Endothelial cell of umbilical vein (primary cell): ENCODE results near the gene GPR137B. TPM values are rescaled to one million over a fixed set of nuclear protein-coding genes. Genes with fewer than 3 reads are reported as not detected.

Experiments
- BruUV-seq: library from RNA; stranded (reverse); fragments of 400-500 nt; replicated peaks from 2 replicates; lab custom pipeline; 2021; lab: Mats Ljungman, UMichigan
- CTCF ChIA-PET: fragments of 300-600, 350-600 bp; sonication (Branson Sonifier 250); formaldehyde crosslinking; loops from one replicate; lab custom pipeline; 2021; ENCODE audit warnings: antibody characterized with exemption, inconsistent platforms; lab: Charles Lee
- POLR2A ChIA-PET: fragments of 300-600, 350-600 bp; sonication (Branson Sonifier 250); formaldehyde crosslinking; loops from one replicate; lab custom pipeline; 2021; ENCODE audit warnings: antibody characterized with exemption, inconsistent platforms; lab: Charles Lee
- DNase-seq: peaks from one replicate; pipeline ENCODE4 v3.0.0-alpha.2; 2011; ENCODE audit warnings: low read depth, low spot score
- FAIRE-seq: peaks from 2 replicates; lab custom pipeline; 2011; peaks lifted over from hg19 to GRCh38; lab: Jason Lieb, UNC
- H2AFZ ChIP-seq: 2 replicates; pipeline ENCODE4 v1.6.0; 2012; ENCODE audit warnings: low read depth, low read length, control low read depth, inconsistent platforms
- H3K27ac ChIP-seq: 2 replicates; pipeline ENCODE4 v1.5.1; 2011; ENCODE audit warnings: low read depth, mild to moderate bottlenecking, control low read depth, low read length, moderate library complexity; ENCODE audit not compliant: insufficient read depth
- H3K27me3 ChIP-seq, 2 experiments: 2 replicates each; pipeline versions ENCODE4 v1.6.0 to v1.6.1; 2011; ENCODE audit warnings: low read length in 2 of 2, mixed read lengths in 1 of 2; ENCODE audit not compliant: control insufficient read depth in 2 of 2, insufficient read depth in 2 of 2
- H3K36me3 ChIP-seq, 2 experiments: 2 replicates in 1 of 2; 3 replicates in 1 of 2; pipeline ENCODE4 v1.5.1; 2011; ENCODE audit warnings: low read length in 2 of 2, mild to moderate bottlenecking in 1 of 2, moderate library complexity in 1 of 2; ENCODE audit not compliant: control insufficient read depth in 2 of 2, insufficient read depth in 2 of 2; ENCODE audit errors: extremely low read depth in 1 of 2
- H3K4me1 ChIP-seq: 3 replicates; pipeline ENCODE4 v1.5.1; 2011; ENCODE audit warnings: mild to moderate bottlenecking, low read length; ENCODE audit not compliant: control insufficient read depth, insufficient read depth; ENCODE audit errors: extremely low read depth
- H3K4me2 ChIP-seq: 2 replicates; pipeline ENCODE4 v1.6.1; 2011; ENCODE audit warnings: low read length, control low read depth, mixed read lengths; ENCODE audit not compliant: insufficient read depth
- H3K4me3 ChIP-seq, 3 experiments: fragments of 200-600 bp in 1 of 3; sonication (generic), shearing (Covaris generic) in 1 of 3; replicated peaks in 1 of 3; 2 replicates each; pipeline ENCODE4 v1.5.1; 2011 to 2016; ENCODE audit warnings: control low read depth in 3 of 3, low read length in 3 of 3, mild to moderate bottlenecking in 2 of 3, inconsistent platforms in 1 of 3, low read depth in 1 of 3, moderate library complexity in 1 of 3; ENCODE audit not compliant: insufficient read depth in 1 of 3
- H3K79me2 ChIP-seq: 2 replicates; pipeline ENCODE4 v1.6.0; 2012; ENCODE audit warnings: low read length, inconsistent platforms; ENCODE audit not compliant: control insufficient read depth, insufficient read depth
- H3K9ac ChIP-seq: replicated peaks from 2 replicates; pipeline ENCODE3; 2011; ENCODE audit warnings: low read length, control low read depth; ENCODE audit not compliant: insufficient read depth; ENCODE audit errors: extremely low read depth
- H3K9me1 ChIP-seq: replicated peaks from 3 replicates; pipeline ENCODE4 v1.6.0; 2011; ENCODE audit warnings: mild to moderate bottlenecking, low read length; ENCODE audit not compliant: control insufficient read depth, insufficient read depth; ENCODE audit errors: extremely low read depth
- H3K9me3 ChIP-seq: replicated peaks from 2 replicates; pipeline ENCODE4 v1.5.1; 2012; ENCODE audit warnings: low read length, inconsistent platforms; ENCODE audit not compliant: control insufficient read depth, insufficient read depth
- H4K20me1 ChIP-seq: replicated peaks from 2 replicates; pipeline ENCODE3; 2011; ENCODE audit warnings: mild to moderate bottlenecking, low read length; ENCODE audit not compliant: control insufficient read depth, insufficient read depth; ENCODE audit errors: extremely low read depth
- CTCF ChIP-seq, 2 donors: IDR thresholded peaks; 1 replicate in 1 of 2; 2 replicates in 1 of 2; pipeline ENCODE4 v1.5.1; 2011; ENCODE audit warnings: low read length in 2 of 2, mild to moderate bottlenecking in 2 of 2, moderate library complexity in 2 of 2, control low read depth in 1 of 2, inconsistent platforms in 1 of 2, low read depth in 1 of 2; ENCODE audit not compliant: insufficient read depth in 1 of 2; ENCODE audit errors: extremely low read depth in 1 of 2
- EZH2 ChIP-seq: IDR thresholded peaks from 2 replicates; pipeline ENCODE4 v1.6.1; 2012; ENCODE audit warnings: borderline replicate concordance, low read depth, mild to moderate bottlenecking, moderate library complexity, low read length, inconsistent platforms; ENCODE audit not compliant: severe bottlenecking
- FOS ChIP-seq: IDR thresholded peaks from 2 replicates; pipeline ENCODE4 v1.6.1; 2011; ENCODE audit warnings: mild to moderate bottlenecking, low read length, moderate library complexity, borderline replicate concordance; ENCODE audit not compliant: insufficient read depth
- GATA2 ChIP-seq: IDR thresholded peaks from 2 replicates; pipeline ENCODE4 v1.7.0; 2011; ENCODE audit warnings: low read depth, mild to moderate bottlenecking, moderate library complexity, mixed read lengths, low read length; ENCODE audit not compliant: insufficient read length, insufficient read depth
- JUN ChIP-seq: IDR thresholded peaks from 2 replicates; pipeline ENCODE4 v1.6.1; 2011; ENCODE audit warnings: borderline replicate concordance, low read depth; ENCODE audit not compliant: insufficient read length, insufficient read depth
- MAX ChIP-seq: IDR thresholded peaks from 2 replicates; pipeline ENCODE4 v1.6.1; 2011; ENCODE audit not compliant: insufficient read depth, insufficient read length
- MYC ChIP-seq: IDR thresholded peaks from one replicate; pipeline ENCODE4 v1.6.1; 2011; ENCODE audit warnings: mild to moderate bottlenecking, low read depth, low read length
- POLR2A ChIP-seq: IDR thresholded peaks from 2 replicates; pipeline ENCODE4 v1.6.1; 2012; ENCODE audit warnings: low read depth, mild to moderate bottlenecking, control low read depth, low read length
- POLR2AphosphoS5 ChIP-seq: IDR thresholded peaks from 2 replicates; pipeline ENCODE4 v1.6.1; 2012; ENCODE audit warnings: low read depth, mild to moderate bottlenecking, control low read depth, low read length, moderate library complexity; ENCODE audit not compliant: insufficient read depth
- dilution Hi-C: fragments of 300-500 bp; cut with MboI; formaldehyde crosslinking; loops from one replicate; pipeline ENCODE4 v1.15.0; 2019; ENCODE audit warnings: low sequenced_read_pairs; ENCODE audit not compliant: extremely low pct_ligation_motif_present
- intact Hi-C: fragments of 100-400 bp; cut with micrococcal nuclease; formaldehyde crosslinking; loops from one replicate; pipeline ENCODE4 v1.10.0; 2022
- polyA plus RNA-seq, 4 experiments: library from polyadenylated mRNA; depleted of rRNA in 3 of 4; stranded (reverse) in 3 of 4; unstranded in 1 of 4; fragments of >200 nt; gene quantifications; 2 replicates each; pipeline versions ENCODE4 v1.2.1 to v1.2.3, GENCODE V29; 2011 to 2012; ENCODE audit warnings: missing spikeins in 1 of 4
- total RNA-seq: library from RNA; stranded (reverse); gene quantifications from 2 replicates; pipeline ENCODE4 v1.2.3, GENCODE V29; 2021

GPR137B gene
- total and polyA plus RNA-seq, 2 donors (not counting 3 experiments of a cell fraction or from before 2014, with no cell fraction given), result 7.8 to 11.9 TPM

GRCh38 chr1:236251587-236251986, 109.2 kb downstream of the GPR137B start:
- DNase-seq, result no peak
- no TSS peak for BruUV-seq
- H3K79me2 ChIP-seq, result no peaks in the 10 kb centered on the region
- H3K4me2 ChIP-seq, result no peak overlapping the region
- no peak overlapping the region for H2AFZ ChIP-seq
- no peak for FAIRE-seq
- no peaks in the 10 kb centered on the region for H3K9me1 ChIP-seq
- H3K36me3 ChIP-seq, result no peaks in the 10 kb centered on the region
- no peak overlapping the region for H3K4me3 ChIP-seq
- no peak overlapping the region for H3K9ac ChIP-seq
- POLR2A ChIA-PET, result no interaction called here
- TF ChIP-seq CTCF (IDR thresholded peaks at IDR 0.05; ENCODE audit: extremely low read depth in 1 of 2, insufficient read depth in 1 of 2, low read depth in 1 of 2, low read length in 2 of 2) (no peak), JUN (no peak), GATA2 (no peak), MYC (no peak), POLR2A (no peak), POLR2AphosphoS5 (no peak), MAX (no peak), FOS (no peak), EZH2 (no peak)
- H3K27me3 ChIP-seq, result no peaks in the 10 kb centered on the region
- H4K20me1 ChIP-seq, result no peaks in the 10 kb centered on the region
- intact Hi-C loops, result no loop called here
- H3K9me3 ChIP-seq, result no peaks in the 10 kb centered on the region
- dilution Hi-C loops, result no loop called here
- no peak overlapping the region for H3K27ac ChIP-seq
- H3K4me1 ChIP-seq, result no peaks in the 10 kb centered on the region
- CTCF ChIA-PET, result interaction anchor here (0.7 kb wide), 1 partner anchor 93 kb away, joined by 3 read pairs; no protein-coding TSS in a partner anchor
